Effector CD8-positive, alpha-beta T cell (primary cell): Measurements from ENCODE around the gene COX14.
"Not testable (repeated sequence)": the region's sequence is repeated elsewhere in the genome, so short reads cannot be mapped to it uniquely, and the experiment has no call there.

Source experiments
- DNase-seq: peaks from one replicate; lab custom pipeline; 2025; lab: John Stamatoyannopoulos, UW
- total RNA-seq, 4 experiments: gene quantifications; one replicate each; lab custom pipeline; 2026; lab: John Stamatoyannopoulos, UW

Gene COX14
- total RNA-seq = 8.7 to 23.5 (median 11.5) reads per million in 4 experiments

DNA sequence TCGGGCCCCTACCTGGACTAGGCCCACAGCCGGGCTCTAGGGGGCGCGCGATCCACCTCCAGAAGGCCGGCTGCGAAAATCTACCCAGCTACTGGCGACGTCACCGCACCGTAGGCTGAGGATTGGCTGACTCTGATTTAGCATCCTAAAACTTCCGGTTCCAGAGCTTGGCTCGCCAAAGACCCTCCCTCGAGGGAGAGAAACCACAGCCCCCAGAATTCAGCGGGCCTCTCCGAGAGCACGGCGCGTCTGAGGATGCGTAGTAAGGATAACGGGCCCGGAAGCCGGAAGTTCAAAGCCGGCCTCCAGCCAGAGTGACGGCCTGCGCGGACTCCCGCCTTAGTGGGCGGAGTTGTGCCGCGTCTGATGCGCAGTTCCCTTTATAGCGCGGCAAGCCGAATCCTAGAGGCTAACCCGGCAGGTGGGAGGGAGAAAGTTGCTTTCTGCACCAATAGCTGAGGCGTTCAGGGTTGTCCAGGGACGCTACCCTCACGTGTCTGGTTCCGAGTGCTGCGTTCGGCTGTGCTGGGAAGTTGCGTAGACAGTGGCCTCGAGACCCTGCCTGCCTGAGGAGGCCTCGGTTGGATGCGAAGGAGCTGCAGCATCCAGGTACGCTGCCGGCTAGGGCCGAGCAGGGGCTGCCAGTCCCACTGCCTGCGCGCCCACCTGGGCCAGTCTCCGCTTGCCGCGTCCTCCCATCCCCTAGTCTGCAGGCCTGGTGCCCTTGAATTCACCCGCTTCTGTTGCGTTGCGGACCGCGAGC, at the start of gene COX14:
Gene COX14 (plus strand): TSS at position 544 of the 763 bp plus-strand sequence. CDS start 7,808 bp downstream, outside the sequence.
- DNase-seq = peak; percentile 98

DNA sequence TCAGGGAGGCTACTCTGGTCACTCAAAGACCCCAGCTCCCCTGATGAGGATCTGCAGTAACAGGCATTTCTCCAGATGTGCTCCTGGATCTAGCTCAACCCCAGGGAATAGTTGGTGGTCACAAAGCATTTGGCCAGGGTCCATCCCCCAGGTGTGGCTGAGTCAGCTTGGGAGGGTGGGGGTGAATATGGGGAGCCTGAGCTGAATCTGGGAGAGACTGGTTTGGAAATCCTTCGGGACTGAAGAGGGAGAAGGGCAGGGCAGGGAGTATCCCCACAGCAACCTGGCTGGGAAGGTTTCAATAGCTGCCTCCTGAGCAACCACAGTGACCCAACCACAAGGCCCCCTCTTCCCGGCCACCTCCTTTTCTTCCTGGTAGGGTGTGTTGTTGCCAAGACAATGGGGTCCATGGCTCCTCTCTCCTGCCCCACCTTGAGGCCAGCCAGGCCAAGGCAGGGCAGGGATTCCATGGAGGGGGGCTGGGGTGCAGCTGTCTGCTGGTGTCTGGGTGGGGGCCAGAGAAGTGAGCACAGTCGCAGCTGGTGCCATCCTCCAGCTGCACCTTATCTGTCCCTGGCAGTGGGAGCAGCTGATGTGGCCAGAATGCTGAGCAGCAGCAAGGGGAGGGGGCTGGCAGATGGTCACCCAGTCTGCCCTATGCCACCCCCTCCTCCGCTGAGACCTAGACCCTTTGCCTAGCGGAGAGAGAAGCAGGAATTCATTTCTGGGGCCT, 49.1 kb upstream of the COX14 start:
- DNase-seq = no peak

DNA sequence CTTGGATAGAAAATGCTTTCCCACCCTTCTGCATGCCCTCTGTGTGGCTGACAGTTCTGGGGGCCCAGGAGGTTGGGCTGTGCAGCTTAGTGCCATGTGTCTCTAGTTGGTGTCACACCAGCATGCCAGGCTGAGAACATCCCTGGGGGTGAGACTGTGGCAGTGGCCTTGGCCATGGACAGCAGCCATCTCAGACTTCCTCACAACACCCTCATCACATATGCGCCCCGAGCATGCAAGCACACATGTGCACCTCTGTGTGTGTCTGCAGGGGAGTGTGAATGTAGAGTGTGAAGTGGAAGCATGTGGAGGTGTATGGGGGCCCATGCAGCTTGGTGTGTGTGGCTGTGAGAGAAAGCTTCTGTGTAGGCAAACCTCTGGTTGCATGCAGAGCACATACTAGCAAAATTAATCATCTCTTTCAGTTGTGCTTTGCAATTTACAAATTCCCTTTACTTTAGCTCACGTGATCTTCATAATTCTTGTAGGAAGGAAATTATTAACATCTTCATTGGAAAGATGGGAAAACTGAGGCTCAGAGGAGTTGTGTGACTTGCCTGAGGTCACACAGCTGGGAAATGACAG, 46.2 kb upstream of the COX14 start:
- DNase-seq = no peak

DNA sequence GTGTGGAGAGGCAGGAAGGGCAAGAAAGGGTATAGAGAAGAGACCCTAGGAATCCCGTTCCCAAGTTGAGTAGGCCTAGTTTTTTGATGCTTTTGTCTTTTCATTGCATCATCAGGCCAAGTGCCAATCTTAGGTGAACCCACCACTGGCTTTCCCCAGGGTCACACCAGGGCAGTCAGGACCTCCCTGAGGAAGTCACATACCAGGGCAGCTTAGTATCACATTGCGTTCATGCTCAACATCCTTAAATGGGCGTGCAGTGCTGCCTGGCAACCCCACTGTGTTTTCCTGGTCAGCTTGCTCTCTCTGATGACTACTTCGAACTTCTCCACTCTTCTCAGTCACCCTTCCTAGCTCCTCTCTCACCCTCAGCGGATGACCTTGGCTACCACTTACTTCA, 45.6 kb upstream of the COX14 start:
- DNase-seq = no peak

DNA sequence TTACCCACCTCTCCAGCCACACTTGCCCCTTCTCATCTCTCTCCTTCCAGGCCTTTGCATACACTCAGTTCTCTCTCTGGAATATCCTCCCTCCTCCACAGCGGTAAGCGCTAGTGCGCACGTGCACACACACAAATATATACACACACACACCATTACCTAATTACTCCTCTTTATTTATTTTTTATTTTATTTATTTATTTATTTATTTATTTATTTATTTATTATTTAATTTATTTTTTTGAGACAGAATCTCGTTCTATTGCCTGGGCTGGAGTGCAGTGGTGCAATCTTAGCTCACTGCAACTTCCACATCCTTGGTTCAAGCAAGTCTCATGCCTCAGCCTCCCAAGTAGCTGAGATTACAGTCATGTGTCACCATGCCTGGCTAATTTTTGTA, 43.0 kb upstream of the COX14 start:
- DNase-seq = no peak

DNA sequence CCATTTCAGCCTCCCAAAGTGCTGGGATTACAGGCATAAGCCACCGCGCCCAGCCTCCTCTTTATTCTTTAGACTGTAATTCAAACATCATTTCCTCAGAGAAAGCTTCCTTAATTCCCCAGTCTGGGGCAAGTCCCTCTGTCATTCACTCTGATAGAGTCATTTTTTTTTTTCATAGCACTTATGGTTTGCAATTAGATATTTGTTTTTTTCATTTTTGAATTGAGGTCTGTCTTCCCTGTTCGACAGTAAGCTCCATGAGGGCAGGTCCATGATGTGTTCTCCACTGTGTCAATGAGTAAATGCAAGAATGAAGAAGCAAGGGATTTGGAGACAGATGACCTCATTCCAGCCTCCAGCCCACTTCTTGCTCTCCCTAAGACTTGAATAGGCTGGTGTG, 42.5 kb upstream of the COX14 start:
- no peak for DNase-seq

DNA sequence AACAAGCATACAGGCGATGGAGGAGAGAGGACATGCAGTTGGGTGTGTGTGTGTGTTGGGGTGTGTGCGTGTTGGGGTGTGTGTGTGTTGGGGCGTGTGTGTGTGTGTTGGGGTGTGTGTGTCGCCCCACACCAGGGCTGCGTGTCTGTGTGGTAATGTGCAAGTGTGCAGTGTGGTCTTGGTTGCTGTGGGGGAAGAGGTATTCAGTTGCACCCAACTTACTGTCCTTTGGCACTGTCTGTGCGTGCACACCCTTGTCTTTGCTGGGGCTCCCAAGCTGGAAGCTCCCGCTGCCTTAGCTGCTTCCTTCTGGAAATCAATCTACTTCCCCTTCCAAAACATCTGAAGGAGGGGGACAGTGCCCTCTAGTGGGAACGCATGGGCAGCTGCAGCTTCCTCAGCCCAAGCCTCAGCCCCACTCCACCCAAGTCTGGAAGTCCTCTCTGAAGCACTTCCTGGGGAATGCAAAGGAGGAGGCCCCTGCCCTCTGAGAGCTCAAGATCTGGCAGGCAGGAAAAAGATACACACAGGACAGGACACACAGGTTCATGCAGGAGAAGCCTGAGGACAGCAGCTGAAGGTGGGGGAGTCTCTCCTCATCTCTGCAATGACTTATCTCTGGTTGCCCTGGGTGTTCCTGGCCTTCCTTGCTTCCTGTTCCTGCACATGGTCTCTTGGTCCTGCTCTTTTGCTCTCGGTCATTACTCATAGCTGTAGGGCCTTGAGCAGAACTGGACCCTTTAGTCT, 41.5 kb upstream of the COX14 start:
- DNase-seq = peak; percentile 36

DNA sequence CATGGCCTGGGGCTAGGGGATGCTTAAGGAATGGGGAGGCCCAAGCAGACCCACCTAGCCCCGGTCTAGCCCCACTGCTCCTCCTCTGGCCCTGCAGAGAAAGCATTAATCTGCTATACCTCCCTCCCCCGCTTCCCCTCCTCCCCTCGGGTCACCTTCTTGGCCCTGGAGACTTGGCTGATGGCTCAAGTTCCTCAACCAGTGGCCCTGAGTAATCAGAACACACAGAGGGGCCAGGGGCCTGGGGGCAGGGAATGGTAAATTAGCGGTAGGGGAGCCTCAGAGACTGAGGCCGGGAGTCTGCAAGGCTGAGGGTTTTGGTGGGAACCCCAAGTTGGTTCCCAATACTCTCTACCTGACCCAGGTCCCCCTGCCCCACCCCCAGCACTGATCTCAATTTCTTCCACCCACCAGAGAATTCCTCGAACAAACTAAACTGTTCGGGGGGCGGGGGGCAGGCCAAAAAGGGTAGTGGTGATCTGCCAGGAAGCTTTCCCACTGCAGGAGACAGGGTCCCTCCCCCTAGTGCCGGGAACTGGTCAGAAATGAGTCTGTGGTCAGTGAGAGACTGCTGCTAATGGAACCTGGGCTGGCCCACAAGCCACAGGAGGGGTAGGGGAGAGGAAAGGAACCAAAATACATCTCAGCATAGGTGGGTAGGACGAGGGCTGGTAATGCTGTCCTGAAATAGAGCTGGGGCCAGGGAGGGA, 39.7 kb upstream of the COX14 start:
- no peak for DNase-seq

DNA sequence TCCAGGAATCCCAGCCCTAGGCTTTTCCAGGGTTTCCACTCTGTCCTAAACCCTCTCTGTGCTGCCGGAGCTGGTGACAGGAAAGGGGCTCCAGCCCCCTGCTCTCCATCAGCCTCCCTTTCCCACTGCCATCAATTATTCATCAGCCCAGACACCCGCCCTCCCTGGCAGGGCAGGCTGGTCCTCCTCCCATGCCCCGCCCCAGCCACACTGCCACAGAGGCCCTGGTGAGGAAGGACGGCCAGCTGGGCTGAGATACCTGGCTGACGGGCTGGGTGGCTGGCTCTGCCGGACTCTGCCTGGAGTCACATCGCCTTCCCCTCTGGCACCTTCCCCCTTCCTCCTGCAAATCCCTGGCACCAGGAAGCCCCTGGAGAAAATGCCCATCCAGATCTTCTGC, 38.8 kb upstream of the COX14 start:
- DNase-seq = no peak

DNA sequence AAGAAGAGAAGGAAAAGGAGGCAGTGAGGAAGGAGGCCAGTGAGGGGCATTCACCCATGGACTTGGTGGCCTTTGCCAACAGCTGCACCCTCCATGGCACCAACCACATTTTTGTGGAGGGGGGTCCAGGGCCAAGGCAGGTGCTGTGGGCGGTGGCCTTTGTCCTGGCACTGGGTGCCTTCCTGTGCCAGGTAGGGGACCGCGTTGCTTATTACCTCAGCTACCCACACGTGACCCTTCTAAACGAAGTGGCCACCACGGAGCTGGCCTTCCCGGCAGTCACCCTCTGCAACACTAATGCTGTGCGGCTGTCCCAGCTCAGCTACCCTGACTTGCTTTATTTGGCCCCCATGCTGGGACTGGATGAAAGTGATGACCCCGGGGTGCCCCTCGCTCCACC, 38.3 kb upstream of the COX14 start:
- DNase-seq = no peak

DNA sequence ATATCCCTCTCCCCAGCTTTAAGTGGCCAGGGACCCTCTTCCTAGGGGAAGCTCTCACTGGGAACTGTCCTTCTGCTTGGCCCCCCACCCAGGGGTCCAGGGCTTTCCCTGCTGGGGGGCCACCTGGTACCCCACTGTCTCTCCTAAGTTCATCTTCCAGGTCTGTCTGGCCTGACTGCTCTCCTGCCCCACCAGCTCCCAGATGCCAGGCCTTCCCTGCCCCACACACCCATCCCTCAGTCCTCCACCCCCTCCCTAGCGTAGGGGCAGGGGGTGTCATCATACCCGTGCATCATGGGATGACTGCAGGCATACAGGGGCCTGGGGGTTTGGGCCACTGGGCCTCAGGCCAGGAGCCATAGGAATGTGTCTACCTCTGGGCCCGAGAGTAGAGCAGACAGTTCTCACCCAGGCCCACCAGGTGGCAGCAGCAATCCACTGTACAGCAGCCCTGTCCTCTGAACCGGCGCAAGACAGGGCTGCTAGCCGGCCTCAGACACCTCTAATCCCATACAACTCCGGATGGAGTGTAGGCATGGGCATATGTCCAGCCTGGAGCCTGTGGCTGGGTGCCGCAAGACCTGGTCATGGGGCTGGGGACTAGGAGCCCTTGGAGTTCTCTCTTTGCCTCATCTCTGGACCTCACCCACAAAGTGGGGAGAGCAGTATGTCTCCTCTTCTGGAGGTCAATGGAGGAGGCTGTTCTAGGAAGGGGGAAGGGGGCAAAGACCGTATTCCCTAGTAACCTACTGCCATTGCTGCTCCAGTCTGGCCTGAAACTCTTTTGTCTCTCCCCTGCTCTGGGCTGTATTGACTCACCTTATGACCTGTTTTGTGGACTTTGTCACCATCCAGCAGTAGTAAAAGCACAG, 36.9 kb upstream of the COX14 start:
- peak; percentile 70 for DNase-seq

DNA sequence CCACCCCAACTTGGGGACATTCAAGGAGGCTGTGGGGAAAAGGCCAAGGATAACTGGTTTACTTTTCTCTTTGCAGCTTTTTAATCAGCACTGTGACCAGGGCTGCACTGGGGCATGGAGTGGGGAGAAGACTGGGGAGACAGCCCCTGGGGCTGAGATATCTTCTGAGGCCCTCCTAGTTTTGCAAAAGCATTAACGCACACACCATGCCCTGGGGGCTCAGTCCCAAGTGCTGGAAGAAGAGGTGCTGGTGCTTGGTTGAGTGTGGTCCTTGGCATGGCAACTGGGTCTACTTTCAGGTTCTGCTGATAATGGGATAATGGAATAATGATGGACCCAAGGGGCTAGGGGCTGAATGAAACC, 36.2 kb upstream of the COX14 start:
- DNase-seq = no peak

DNA sequence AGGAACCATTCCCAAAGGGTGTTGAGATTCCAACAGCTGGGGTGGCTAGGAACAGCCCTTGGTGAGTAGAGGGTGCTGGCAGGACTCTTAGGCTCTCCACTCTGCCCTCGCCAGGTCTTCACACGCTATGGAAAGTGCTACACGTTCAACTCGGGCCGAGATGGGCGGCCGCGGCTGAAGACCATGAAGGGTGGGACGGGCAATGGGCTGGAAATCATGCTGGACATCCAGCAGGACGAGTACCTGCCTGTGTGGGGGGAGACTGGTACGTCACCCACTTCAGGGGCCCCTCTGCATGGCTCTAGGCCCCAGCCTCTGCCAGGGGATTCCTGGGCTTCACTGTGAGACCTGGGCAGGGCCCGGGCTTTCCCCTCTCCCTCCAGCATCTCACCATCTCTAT, 34.9 kb upstream of the COX14 start:
- DNase-seq = no peak

DNA sequence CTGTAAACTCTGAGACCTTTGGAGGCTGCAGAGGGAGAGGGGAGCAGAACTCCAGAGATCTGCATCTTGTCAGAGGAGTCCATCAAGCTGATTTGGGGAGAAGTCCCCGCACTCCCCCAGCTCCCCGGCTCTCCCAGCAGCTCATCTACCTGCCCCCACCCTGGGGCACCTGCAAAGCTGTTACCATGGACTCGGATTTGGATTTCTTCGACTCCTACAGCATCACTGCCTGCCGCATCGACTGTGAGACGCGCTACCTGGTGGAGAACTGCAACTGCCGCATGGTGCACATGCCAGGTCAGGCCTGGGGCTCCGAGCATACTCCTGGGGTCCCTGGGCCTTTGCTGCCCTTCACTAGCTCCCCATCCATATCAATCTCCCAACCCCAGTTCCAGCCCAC, 33.8 kb upstream of the COX14 start:
- DNase-seq = no peak

DNA sequence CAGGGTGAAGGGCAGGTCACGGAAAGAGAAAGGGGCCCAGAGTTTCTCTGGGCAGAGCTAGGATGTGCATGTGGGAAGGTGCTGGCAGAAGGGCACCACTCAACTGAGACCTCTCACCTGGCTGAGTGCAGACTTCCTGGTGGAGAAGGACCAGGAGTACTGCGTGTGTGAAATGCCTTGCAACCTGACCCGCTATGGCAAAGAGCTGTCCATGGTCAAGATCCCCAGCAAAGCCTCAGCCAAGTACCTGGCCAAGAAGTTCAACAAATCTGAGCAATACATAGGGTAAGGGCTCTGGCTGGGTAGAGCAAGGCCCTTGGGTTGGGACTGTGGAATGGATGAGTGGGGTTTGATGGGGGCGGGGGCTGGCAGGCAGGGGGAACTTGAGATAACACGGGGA, 32.3 kb upstream of the COX14 start:
- no peak for DNase-seq

DNA sequence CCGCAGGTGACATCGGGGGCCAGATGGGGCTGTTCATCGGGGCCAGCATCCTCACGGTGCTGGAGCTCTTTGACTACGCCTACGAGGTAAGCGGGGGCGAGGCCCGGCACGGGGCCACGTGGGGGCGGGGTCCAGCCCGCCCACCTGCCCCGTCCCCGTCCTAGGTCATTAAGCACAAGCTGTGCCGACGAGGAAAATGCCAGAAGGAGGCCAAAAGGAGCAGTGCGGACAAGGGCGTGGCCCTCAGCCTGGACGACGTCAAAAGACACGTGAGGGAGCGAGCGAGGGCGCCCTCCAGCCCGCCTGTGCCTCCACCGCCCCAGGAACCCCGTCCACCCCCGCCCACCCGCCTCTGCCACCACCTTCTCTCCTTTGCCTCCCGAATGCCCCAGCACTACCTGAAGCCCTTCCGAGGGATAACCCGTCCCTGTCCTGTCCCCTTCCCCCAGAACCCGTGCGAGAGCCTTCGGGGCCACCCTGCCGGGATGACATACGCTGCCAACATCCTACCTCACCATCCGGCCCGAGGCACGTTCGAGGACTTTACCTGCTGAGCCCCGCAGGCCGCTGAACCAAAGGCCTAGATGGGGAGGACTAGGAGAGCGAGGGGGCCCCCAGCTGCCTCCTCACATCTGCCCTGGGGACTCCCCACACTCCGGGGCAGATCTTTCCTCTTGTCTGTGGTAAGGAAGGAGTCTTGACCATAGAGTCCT, 30.8 kb upstream of the COX14 start:
- no peak for DNase-seq

DNA sequence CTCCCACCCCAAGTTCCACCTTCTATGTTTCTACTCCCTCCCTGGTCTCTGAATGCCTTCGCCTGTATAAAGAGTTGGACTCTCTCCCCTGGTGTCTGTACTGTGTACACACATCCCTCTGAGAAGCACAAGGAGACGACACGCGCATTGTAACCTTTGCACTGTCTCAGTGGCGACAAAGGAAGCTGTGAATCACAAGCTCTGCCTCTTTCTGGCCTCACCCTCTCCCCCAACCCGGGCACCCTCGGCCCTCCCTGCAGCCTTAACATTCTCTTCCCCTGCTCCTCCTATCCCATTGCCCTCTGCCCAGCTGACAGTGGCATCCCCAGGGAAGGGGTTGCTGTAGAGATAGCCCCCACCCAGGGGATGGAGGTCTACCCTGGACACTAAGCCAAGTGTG, 29.4 kb upstream of the COX14 start:
- DNase-seq = no peak

DNA sequence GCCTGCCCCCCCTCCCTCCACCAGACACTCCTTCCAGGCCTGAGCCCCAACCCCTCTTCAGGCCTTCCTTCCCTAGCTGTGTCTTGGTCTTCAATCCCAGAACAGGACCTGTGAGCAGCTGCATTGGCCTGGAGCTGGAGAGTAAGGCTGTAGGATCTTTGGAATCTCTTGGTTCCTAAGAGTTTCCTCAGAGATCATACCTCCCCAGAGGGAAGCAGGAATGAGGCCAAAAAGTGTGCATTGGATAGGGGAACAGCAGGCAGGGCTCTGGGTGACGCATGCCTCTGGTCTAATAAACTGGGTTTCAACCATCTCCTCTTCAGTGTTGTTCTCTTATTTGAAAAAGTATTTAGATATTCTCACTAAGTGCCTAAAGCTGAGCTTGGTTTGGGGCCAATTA, 28.7 kb upstream of the COX14 start:
- DNase-seq = no peak

DNA sequence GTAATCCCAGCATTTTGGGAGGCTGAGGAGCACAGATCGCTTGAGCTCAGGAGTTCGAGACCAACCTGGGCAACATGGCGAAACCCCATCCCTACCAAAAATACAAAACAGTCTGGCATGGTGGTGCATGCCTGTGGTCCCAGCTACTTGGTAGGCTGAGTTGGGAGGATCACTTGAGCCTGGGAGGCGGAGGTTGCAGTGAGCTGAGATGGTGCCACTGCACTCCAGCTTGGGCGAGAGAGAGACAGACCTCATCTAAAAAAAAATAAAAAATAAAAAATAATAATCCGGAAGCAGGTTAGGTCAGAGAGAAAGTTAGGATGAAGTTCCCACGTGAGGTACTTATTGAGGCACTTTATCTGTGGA, 27.6 kb upstream of the COX14 start:
- not testable (repeated sequence) for DNase-seq
